Esophagus muscularis mucosa (tissue), 4 donors: ENCODE measurements around the gene CD80.

Experiments
- EP300 ChIP-seq: sonication (generic); formaldehyde crosslinking; IDR thresholded peaks from one replicate; pipeline ENCODE4 v1.6.1; 2017; ENCODE audit warnings: antibody characterized with exemption
- POLR2A ChIP-seq: fragments of 450-650 bp; IDR thresholded peaks from one replicate; pipeline ENCODE4 v1.6.1; 2017; ENCODE audit warnings: antibody characterized with exemption, moderate library complexity, mild to moderate bottlenecking, low read depth
- POLR2AphosphoS5 ChIP-seq, 2 donors: sonication (generic); formaldehyde crosslinking; IDR thresholded peaks; one replicate each; pipeline ENCODE4 v1.6.1; 2017; ENCODE audit warnings: antibody characterized with exemption in 2 of 2
- TF ChIP-seq, protein P1 (sequence below), 3 experiments: fragments of 200-600 bp in 2 of 3; fragments of 450-650 bp in 1 of 3; sonication (generic) in 2 of 3; IDR thresholded peaks; one replicate each; pipeline ENCODE4 v1.5.1; 2017 to 2019; ENCODE audit warnings: antibody characterized with exemption in 3 of 3, mild to moderate bottlenecking in 2 of 3, moderate library complexity in 1 of 3

DNA sequence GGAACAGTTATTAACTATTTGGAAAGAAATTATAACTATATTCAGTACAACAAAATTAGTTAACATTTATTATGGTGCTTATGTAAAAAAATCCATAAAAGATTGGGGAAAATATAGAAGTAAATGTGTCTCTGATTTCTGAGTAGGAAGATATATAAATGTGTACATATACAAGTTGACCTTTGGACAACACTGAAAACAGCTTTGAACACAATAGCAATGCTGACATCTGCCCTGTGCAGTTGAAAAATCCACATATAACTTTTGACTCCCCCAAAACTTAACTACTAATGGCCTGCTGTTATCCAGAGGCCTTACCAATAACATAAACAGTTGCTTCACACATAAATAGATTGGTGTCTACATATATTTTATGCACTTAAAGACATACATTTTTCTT lies 48.7 kb downstream of the CD80 start:
- TF ChIP-seq, protein P1, sequence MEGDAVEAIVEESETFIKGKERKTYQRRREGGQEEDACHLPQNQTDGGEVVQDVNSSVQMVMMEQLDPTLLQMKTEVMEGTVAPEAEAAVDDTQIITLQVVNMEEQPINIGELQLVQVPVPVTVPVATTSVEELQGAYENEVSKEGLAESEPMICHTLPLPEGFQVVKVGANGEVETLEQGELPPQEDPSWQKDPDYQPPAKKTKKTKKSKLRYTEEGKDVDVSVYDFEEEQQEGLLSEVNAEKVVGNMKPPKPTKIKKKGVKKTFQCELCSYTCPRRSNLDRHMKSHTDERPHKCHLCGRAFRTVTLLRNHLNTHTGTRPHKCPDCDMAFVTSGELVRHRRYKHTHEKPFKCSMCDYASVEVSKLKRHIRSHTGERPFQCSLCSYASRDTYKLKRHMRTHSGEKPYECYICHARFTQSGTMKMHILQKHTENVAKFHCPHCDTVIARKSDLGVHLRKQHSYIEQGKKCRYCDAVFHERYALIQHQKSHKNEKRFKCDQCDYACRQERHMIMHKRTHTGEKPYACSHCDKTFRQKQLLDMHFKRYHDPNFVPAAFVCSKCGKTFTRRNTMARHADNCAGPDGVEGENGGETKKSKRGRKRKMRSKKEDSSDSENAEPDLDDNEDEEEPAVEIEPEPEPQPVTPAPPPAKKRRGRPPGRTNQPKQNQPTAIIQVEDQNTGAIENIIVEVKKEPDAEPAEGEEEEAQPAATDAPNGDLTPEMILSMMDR (IDR thresholded peaks at IDR 0.05), result no peak
- TF ChIP-seq POLR2AphosphoS5 (IDR thresholded peaks at IDR 0.05) (no peak), POLR2A (no peak), EP300 (no peak)
